ENCODE data around the gene PPEF2.

The PPEF2 gene

GRCh38 chr4:75904076-75904475, 1.8 kb upstream of the PPEF2 start:
- TF ChIP-seq ZNF565 (CRISPR knock-in tag; conservative IDR thresholded peaks at IDR 0.05; ENCODE audit: low read depth) (no peak), POU6F1 (CRISPR knock-in tag; IDR thresholded peaks at IDR 0.05; ENCODE audit: borderline replicate concordance, low read depth) (no peak), ZC3H10 (CRISPR knock-in tag; IDR thresholded peaks at IDR 0.05) (no peak), ZFP30 (CRISPR knock-in tag; IDR thresholded peaks at IDR 0.05) (no peak), RARB (CRISPR knock-in tag; IDR thresholded peaks at IDR 0.05) (no peak), TCF4 (CRISPR knock-in tag; IDR thresholded peaks at IDR 0.05; ENCODE audit: borderline replicate concordance) (no peak)
- ATAC-seq: no peak

- TF ChIP-seq ARNTL (CRISPR knock-in tag; IDR thresholded peaks at IDR 0.05; ENCODE audit: borderline replicate concordance, low read depth) (no peak), RARB (CRISPR knock-in tag; IDR thresholded peaks at IDR 0.05) (no peak), TOX (CRISPR knock-in tag; IDR thresholded peaks at IDR 0.05; ENCODE audit: borderline replicate concordance) (no peak), PPARA (CRISPR knock-in tag; IDR thresholded peaks at IDR 0.05; ENCODE audit: borderline replicate concordance) (no peak), GLIS3 (CRISPR knock-in tag; IDR thresholded peaks at IDR 0.05) (no peak), CSRNP3 (CRISPR knock-in tag; IDR thresholded peaks at IDR 0.05) (no peak), TCF4 (CRISPR knock-in tag; IDR thresholded peaks at IDR 0.05; ENCODE audit: borderline replicate concordance) (no peak), ESRRG (CRISPR knock-in tag; IDR thresholded peaks at IDR 0.05) (no peak), CREB5 (CRISPR knock-in tag; IDR thresholded peaks at IDR 0.05; ENCODE audit: low read depth) (no peak), TSHZ2 (CRISPR knock-in tag; IDR thresholded peaks at IDR 0.05) (no peak), OSR1 (CRISPR knock-in tag; IDR thresholded peaks at IDR 0.05) (no peak), SNAI2 (CRISPR knock-in tag; IDR thresholded peaks at IDR 0.05) (no peak), POU6F1 (CRISPR knock-in tag; IDR thresholded peaks at IDR 0.05; ENCODE audit: borderline replicate concordance, low read depth) (no peak), ZNF70 (CRISPR knock-in tag; IDR thresholded peaks at IDR 0.05) (no peak), ISL1 (CRISPR knock-in tag; IDR thresholded peaks at IDR 0.05) (no peak), ZNF8 (CRISPR knock-in tag; IDR thresholded peaks at IDR 0.05) (no peak), ZC3H10 (CRISPR knock-in tag; IDR thresholded peaks at IDR 0.05) (no peak), ZNF565 (CRISPR knock-in tag; conservative IDR thresholded peaks at IDR 0.05; ENCODE audit: low read depth) (no peak)
- ATAC-seq: no peak
These were observed 3.7 kb downstream of the PPEF2 start for GRCh38 chr4:75898536-75898935.

GRCh38 chr4:75895744-75896314, 6.4 kb downstream of the PPEF2 start:
- ATAC-seq: peak; percentile 76
- TF ChIP-seq ZC3H10 (CRISPR knock-in tag; IDR thresholded peaks at IDR 0.05) (no peak), ZNF8 (CRISPR knock-in tag; IDR thresholded peaks at IDR 0.05) (no peak), ZFP30 (CRISPR knock-in tag; IDR thresholded peaks at IDR 0.05) (no peak), CSRNP3 (CRISPR knock-in tag; IDR thresholded peaks at IDR 0.05) (no peak), TSHZ2 (CRISPR knock-in tag; IDR thresholded peaks at IDR 0.05) (no peak), PATZ1 (CRISPR knock-in tag; IDR thresholded peaks at IDR 0.05; ENCODE audit: borderline replicate concordance) (no peak), ZNF565 (CRISPR knock-in tag; conservative IDR thresholded peaks at IDR 0.05; ENCODE audit: low read depth) (no peak), ZNF70 (CRISPR knock-in tag; IDR thresholded peaks at IDR 0.05) (no peak), ISL1 (CRISPR knock-in tag; IDR thresholded peaks at IDR 0.05) (no peak), CSDC2 (CRISPR knock-in tag; IDR thresholded peaks at IDR 0.05) (no peak), ARNTL (CRISPR knock-in tag; IDR thresholded peaks at IDR 0.05; ENCODE audit: borderline replicate concordance, low read depth) (no peak)

All from SK-N-SH treated with all-trans-retinoic acid at 6 μM for 48 hours (cell line).